WI38 (cell line): ENCODE measurements around the gene SRGAP3.

ENCODE experiments used
- H3K4me3 ChIP-seq: 2 replicates; pipeline ENCODE4 v1.5.1; 2011; ENCODE audit warnings: low read depth, mild to moderate bottlenecking, control low read depth, low read length
- TF ChIP-seq, protein P1 (sequence below): IDR thresholded peaks from 2 replicates; pipeline ENCODE4 v1.5.1; 2012; ENCODE audit warnings: low read depth, mild to moderate bottlenecking, control low read depth, low read length

The SRGAP3 gene

DNA sequence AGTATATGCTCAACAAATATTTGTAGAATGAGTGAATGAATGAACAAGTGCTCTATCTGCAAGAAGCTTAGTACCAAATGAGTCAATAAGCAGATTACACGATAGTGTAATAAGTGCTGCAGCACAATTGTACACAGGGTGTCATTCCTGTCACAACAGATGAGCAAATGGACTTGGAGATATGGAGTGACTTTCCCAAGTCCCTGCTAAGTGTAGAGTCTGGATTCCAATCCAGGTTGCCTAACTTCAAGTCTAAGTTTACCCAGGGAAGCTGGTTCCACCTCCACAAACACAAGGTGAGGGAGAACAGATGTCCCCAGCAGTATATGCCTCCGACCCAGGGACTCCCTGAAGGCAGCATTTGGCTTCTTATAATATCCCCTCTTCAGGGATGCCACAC, 208.4 kb downstream of the SRGAP3 start:
- H3K4me3 ChIP-seq, result no peak overlapping the region
- TF ChIP-seq, protein P1, sequence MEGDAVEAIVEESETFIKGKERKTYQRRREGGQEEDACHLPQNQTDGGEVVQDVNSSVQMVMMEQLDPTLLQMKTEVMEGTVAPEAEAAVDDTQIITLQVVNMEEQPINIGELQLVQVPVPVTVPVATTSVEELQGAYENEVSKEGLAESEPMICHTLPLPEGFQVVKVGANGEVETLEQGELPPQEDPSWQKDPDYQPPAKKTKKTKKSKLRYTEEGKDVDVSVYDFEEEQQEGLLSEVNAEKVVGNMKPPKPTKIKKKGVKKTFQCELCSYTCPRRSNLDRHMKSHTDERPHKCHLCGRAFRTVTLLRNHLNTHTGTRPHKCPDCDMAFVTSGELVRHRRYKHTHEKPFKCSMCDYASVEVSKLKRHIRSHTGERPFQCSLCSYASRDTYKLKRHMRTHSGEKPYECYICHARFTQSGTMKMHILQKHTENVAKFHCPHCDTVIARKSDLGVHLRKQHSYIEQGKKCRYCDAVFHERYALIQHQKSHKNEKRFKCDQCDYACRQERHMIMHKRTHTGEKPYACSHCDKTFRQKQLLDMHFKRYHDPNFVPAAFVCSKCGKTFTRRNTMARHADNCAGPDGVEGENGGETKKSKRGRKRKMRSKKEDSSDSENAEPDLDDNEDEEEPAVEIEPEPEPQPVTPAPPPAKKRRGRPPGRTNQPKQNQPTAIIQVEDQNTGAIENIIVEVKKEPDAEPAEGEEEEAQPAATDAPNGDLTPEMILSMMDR, result no peak

DNA sequence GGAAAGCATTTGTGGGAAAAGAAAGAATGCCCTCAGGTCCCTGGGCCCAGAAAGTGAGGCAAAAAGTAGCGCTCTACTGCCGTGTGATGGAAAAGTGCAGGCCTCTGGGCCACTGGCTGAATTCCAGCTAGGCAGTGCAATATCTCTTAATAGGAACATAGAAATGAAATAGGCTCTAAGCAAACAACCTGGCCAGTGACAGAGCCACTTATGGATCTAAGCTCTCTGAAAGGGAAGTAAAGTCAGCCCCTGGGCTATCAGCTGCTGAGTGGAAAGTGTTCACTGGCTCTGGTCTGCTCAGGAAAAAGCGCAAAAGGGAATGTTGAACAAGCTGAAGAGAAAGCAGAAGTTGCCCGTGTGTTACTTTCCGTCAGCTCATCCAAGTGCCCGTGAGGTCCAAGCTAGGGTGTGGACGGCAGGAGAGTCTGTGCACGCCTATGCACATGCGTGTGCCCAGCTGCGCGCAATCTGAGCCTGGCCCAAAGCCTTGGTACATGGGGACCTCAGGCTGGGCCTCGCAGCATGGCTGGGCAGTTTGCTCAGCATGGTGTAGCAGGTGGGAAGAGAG, 212.2 kb downstream of the SRGAP3 start:
- no peak overlapping the region for H3K4me3 ChIP-seq
- TF ChIP-seq, protein P1, result no peak

DNA sequence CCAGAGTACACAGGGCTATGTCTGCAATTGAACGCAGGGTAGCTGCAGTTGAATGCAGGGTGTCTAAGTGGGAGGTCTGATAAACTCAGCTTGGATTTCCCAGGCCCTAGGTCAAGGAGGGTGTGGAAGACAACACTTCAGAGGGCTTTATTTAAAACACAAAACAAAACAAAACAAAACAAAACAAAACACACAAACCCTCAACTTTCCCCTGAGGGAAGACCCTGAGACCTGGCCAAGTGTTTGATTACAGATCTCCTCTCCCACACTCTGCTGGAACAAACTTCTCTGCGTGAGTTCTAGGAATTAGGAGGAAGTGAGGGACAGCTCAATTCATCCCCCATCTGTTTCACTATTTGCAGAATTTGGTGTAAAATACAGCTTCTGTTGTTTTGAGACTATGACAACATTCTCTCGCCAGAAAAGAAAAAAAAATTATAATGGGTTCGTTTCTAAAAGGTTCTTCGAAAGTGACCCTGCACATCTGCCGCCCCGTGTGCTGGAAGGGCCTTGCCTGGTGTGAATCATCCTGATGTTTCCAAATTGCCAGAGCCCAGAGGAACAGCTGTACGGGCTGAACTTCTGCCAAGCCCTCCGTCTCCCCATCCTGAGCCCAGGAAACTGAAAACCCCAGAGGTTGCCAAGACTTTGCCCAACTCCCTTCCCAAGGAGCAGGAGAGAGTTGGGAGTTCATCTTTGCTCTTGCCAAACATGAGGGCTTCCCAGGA, 212.9 kb downstream of the SRGAP3 start:
- no peak overlapping the region for H3K4me3 ChIP-seq
- TF ChIP-seq, protein P1, result no peak

DNA sequence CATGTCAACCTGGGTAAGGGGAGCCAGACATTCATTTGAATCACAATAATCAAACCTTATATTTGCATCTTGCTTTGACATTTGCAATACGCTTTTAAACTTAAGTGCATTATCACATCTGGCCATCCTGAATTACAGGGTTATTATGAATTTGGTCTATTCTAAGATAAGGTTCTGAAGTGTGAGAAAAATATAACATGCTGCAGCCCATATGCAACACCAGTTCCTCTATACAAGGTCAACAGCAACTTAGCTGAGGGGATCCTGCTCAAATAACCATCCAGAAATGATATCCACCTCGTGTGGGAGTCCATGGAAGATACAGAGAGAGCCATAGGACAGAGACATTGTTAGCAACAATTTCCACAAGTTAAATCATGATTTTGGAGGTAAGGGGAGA, 213.5 kb downstream of the SRGAP3 start:
- H3K4me3 ChIP-seq, result no peak overlapping the region
- TF ChIP-seq, protein P1, result no peak

DNA sequence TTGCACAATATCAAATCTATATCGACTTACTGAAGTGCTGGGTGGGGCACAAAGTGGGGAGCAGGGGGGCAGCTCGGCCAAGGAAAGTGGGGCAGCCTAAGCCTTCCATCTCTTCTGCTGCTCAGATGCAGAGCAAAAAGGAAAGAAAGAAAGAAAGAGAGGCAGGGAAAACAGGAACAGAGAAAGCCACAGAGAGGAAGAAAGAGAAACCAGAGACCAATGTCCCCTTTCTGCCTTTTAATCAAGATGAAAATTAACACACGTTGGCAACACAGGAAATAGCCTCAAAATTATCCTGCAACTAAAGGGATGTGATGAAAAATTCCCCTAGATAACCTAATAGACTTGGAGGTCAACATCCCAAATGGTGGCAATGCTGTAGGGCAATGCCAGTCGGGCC, 214.0 kb downstream of the SRGAP3 start:
- no peak overlapping the region for H3K4me3 ChIP-seq
- TF ChIP-seq, protein P1, result no peak

DNA sequence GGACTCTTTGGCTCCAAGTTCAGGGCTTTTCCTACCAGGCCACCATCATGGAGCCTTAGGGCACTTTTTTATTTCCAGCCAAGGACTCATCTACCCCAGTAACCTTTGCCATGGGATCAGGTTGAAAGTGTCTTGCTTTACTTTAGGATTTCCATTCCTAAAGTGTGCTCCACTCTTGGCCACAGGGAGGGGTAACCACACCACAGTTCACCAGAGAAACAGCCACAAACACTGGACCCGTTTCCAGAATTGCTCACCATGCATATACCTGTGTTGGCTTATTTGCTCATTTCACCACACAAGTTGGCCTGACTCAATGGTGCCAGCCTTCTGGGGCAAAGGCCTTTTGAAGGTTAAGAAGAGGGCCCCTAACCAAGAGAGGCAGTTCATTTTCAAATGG, 215.6 kb downstream of the SRGAP3 start:
- TF ChIP-seq, protein P1, result no peak
- no peak overlapping the region for H3K4me3 ChIP-seq

DNA sequence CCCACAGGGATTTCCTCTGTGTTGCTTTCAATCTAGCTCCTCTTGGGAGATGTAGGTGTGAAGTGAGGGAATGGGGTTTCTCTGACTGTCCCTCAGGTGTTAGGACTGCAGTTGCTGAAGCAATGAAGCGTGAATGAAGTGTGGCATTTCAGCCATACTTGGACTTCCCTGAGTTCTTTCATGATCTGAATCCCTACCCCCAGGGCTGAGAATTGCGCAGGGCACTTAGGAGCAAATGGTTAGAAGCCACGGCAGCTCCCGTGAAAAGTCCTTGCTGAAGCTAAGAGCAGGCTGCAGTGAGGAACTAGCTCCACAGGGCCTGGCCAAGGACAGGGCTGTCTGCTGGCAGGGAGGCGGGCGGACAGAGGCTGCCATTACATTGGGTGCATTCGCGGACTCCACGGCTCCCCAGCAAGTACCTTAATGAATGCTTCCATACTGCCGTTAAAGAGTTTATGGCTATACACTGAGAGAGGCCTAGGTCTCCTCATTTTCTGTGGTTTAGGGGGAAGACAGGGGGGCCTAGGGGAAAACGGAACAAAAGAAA, 217.1 kb downstream of the SRGAP3 start:
- TF ChIP-seq, protein P1, result no peak

More for the DNA sequence above, 217.1 kb downstream of the SRGAP3 start:
- no peak overlapping the region for H3K4me3 ChIP-seq
